Measurements from ENCODE around the gene SPEG. TPM values are rescaled to one million over a fixed set of nuclear protein-coding genes. Genes with fewer than 3 reads are reported as not detected.

Gene SPEG
- total and polyA plus RNA-seq, 2 of the 8 experiments (the other 6 are each of a cell fraction or from before 2014, with no cell fraction given), result 19.9 to 32.0 TPM

GRCh38 chr2:219400562-219400961 lies 34.1 kb upstream of the SPEG start:
- CTCF ChIA-PET (ENCODE audit: partially characterized antibody), result interaction anchor here (0.9 to 13.0 kb wide), 9 partner anchors 9 to 126 kb away, joined by 3 to 407 read pairs (median 73); partner anchors contain the start of genes DES, DNPEP and SPEG
- 55% methylated on average over 6 of the region's 6 CpGs; no CpG with 5 or more reads in 1 of the 2 experiments for WGBS, 2 experiments (ENCODE audit: extremely low coverage in 1 of 2, insufficient coverage in 1 of 2, insufficient read length in 1 of 2, insufficient replicate concordance in 2 of 2, low coverage in 1 of 2, low lambda C conversion rate in 2 of 2, missing lambda C conversion rate in 1 of 2)
- no peak for TF ChIP-seq TEAD4 (IDR thresholded peaks at IDR 0.05; ENCODE audit: low read depth, low read length)
- TF ChIP-seq, protein P1, sequence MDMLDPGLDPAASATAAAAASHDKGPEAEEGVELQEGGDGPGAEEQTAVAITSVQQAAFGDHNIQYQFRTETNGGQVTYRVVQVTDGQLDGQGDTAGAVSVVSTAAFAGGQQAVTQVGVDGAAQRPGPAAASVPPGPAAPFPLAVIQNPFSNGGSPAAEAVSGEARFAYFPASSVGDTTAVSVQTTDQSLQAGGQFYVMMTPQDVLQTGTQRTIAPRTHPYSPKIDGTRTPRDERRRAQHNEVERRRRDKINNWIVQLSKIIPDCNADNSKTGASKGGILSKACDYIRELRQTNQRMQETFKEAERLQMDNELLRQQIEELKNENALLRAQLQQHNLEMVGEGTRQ (IDR thresholded peaks at IDR 0.05; ENCODE audit: low read length), result no peak
- no peak for TF ChIP-seq TCF12 (IDR thresholded peaks at IDR 0.05; ENCODE audit: low read depth, low read length)
- TF ChIP-seq CREB1 (IDR thresholded peaks at IDR 0.05), result no peak
- TF ChIP-seq, protein P2, sequence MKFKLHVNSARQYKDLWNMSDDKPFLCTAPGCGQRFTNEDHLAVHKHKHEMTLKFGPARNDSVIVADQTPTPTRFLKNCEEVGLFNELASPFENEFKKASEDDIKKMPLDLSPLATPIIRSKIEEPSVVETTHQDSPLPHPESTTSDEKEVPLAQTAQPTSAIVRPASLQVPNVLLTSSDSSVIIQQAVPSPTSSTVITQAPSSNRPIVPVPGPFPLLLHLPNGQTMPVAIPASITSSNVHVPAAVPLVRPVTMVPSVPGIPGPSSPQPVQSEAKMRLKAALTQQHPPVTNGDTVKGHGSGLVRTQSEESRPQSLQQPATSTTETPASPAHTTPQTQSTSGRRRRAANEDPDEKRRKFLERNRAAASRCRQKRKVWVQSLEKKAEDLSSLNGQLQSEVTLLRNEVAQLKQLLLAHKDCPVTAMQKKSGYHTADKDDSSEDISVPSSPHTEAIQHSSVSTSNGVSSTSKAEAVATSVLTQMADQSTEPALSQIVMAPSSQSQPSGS (IDR thresholded peaks at IDR 0.05; ENCODE audit: low read length), result no peak
- no peak for TF ChIP-seq MAFK (IDR thresholded peaks at IDR 0.05; ENCODE audit: low read depth, low read length)
- TF ChIP-seq SUZ12 (IDR thresholded peaks at IDR 0.05; ENCODE audit: low read length), result no peak
- no peak for TF ChIP-seq GTF2F1 (IDR thresholded peaks at IDR 0.05; ENCODE audit: borderline replicate concordance, low read depth, low read length)
- no peak for TF ChIP-seq CTBP2 (IDR thresholded peaks at IDR 0.05; ENCODE audit: borderline replicate concordance, insufficient read depth, insufficient read length, low read length)

More at GRCh38 chr2:219400562-219400961, 34.1 kb upstream of the SPEG start:
- H4K8ac ChIP-seq (ENCODE audit: extremely low read depth, insufficient read depth, low read length), result no peak overlapping the region
- H3K4me3 ChIP-seq (ENCODE audit: extremely low read depth in 1 of 4, insufficient read depth in 2 of 4, low read depth in 3 of 4, low read length in 4 of 4), result no peak overlapping the region
- no peak overlapping the region for H3K23ac ChIP-seq (ENCODE audit: insufficient read length)
- H3K18ac ChIP-seq (ENCODE audit: extremely low read depth, low read length), result no peak overlapping the region
- no peak overlapping the region for H3K4me2 ChIP-seq (ENCODE audit: insufficient read depth in 1 of 2, low read depth in 2 of 2, low read length in 2 of 2)
- no peaks in the 10 kb centered on the region for H3K36me3 ChIP-seq (ENCODE audit: control insufficient read depth in 2 of 4, insufficient read depth in 4 of 4, low read length in 3 of 4)
- peaks cover 3 to 22% (median 8%) of the 10 kb centered on the region in 4 experiments for H3K4me1 ChIP-seq (replicated peaks in 1 of 4; ENCODE audit: control insufficient read depth in 3 of 4, insufficient read depth in 4 of 4, low read length in 3 of 4)
- no peak overlapping the region for H2AK5ac ChIP-seq (ENCODE audit: low read depth, low read length)
- H3K9me3 ChIP-seq (ENCODE audit: insufficient read depth in 2 of 2, low read depth in 1 of 2, low read length in 1 of 2), result no peaks in the 10 kb centered on the region
- no peak overlapping the region for H2BK20ac ChIP-seq (ENCODE audit: low read length)
- H2BK5ac ChIP-seq (ENCODE audit: low read depth, low read length), result no peak overlapping the region
- FAIRE-seq (no peak), DNase-seq (ENCODE audit: low read depth in 1 of 2, low spot score in 2 of 2) (no peak)
- POLR2A ChIA-PET (ENCODE audit: partially characterized antibody), result no interaction called here
- H3K56ac ChIP-seq (replicated peaks; ENCODE audit: insufficient read length, low read depth, low read length), result no peak overlapping the region
- no peak overlapping the region for H3K9ac ChIP-seq (replicated peaks in 1 of 4; ENCODE audit: extremely low read depth in 1 of 4, low read depth in 3 of 4, low read length in 3 of 4)
- H4K20me1 ChIP-seq (replicated peaks in 1 of 2; ENCODE audit: control insufficient read depth in 1 of 2, insufficient read depth in 2 of 2, low read length in 2 of 2), result no peaks in the 10 kb centered on the region
- no peak overlapping the region for H3K4ac ChIP-seq (replicated peaks; ENCODE audit: insufficient read length, low read depth, low read length)
- H3K23me2 ChIP-seq (ENCODE audit: low read depth, low read length), result no peaks in the 10 kb centered on the region
- H2BK15ac ChIP-seq (ENCODE audit: low read length), result no peak overlapping the region
- H4K91ac ChIP-seq (replicated peaks; ENCODE audit: insufficient read length, low read length), result no peak overlapping the region
- no peaks in the 10 kb centered on the region for H3K79me2 ChIP-seq (ENCODE audit: control insufficient read depth in 1 of 2, insufficient read depth in 2 of 2, low read length in 2 of 2)
- H2AFZ ChIP-seq (ENCODE audit: low read length), result no peak overlapping the region
- no peak overlapping the region for H3K27ac ChIP-seq (ENCODE audit: low read depth, low read length)
- no peak overlapping the region for H2BK120ac ChIP-seq (replicated peaks; ENCODE audit: low read depth, low read length)
- no peaks in the 10 kb centered on the region for H3K79me1 ChIP-seq (ENCODE audit: low read depth, low read length)
- peaks cover 0 to under 1% (median 0%) of the 10 kb centered on the region in 4 experiments; a peak in 1 of 7 replicates for H3K27me3 ChIP-seq (replicated peaks in 1 of 4; ENCODE audit: control insufficient read depth in 3 of 4, extremely low read depth in 1 of 4, insufficient read depth in 3 of 4, low read length in 3 of 4)
- H3K14ac ChIP-seq (ENCODE audit: insufficient read length), result no peak overlapping the region
- no peak overlapping the region for H4K5ac ChIP-seq (ENCODE audit: insufficient read length, low read depth, low read length)
- no peak overlapping the region for H2BK12ac ChIP-seq (ENCODE audit: low read depth, low read length)
